Dermis microvascular lymphatic vessel endothelial cell (primary cell): ENCODE results near the gene CFAP141. TPM values are rescaled to one million over a fixed set of nuclear protein-coding genes. Genes with fewer than 3 reads are reported as not detected.
"Not testable (repeated sequence)": the region's sequence is repeated elsewhere in the genome, so short reads cannot be mapped to it uniquely, and the experiment has no call there.

ENCODE experiments used
- DNase-seq, 2 donors: peaks; one replicate each; pipeline versions ENCODE4 v3.0.0 to v3.0.0-alpha.2; 2010; ENCODE audit warnings: low read depth in 2 of 2
- total RNA-seq: library from RNA; depleted of rRNA; stranded (reverse); fragments of >200 nt; gene quantifications from 2 replicates; pipeline ENCODE4 v1.2.1, GENCODE V29; 2014

The CFAP141 gene
- total RNA-seq, 1 donor from 2014 or later, result not detected

DNA sequence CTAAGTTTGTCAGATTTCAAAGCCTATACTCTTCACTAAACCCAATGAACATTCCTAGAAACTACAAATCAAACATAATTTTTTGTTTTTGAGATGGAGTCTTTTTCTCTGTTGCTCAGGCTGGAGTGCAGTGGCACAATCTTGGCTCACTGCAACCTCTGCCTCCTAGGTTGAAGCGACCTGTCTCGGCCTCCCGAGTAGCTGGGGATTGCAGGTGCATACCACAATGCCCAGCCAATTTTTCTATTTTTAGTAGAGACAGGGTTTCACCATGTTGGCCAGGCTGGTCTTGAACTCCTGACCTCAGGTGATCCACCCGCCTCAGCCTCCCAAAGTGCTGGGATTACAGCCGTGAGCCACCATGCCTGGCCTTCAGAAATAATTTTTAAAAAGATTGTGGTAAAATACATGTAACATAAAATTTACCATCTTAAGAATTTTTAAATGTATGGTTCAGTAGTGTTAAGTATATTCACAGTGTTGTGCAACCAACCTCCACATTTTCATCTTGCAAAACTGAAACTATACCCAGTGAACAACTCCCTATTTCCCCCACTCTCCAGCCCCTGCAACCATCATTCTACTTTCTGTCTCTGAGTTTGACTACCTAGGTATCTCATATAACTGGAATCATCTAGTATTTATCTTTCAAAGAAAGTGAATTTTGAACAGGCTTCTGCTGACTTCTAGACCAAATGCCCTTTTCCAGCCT lies 2.7 kb upstream of the CFAP141 start:
- no peak for DNase-seq

DNA sequence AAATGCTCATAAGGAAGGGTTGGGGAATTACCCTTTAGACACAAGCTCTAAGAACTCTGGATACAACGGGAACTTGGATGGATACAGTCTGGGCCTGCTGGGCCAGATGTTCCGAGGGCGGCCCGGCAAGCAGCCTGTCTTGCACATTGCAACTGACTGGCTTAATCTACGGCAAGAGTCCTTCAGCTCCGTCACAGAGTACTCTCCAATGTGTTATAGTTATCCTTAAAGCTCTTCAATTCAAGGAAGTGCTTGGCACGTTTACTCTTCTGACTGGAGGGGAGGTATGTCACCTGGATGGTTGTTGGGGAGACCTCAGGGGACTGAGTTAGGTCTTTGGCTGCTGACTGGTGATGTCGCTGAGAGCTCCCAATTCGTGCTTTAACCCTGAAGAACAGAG lies 1.1 kb upstream of the CFAP141 start:
- DNase-seq, result no peak

DNA sequence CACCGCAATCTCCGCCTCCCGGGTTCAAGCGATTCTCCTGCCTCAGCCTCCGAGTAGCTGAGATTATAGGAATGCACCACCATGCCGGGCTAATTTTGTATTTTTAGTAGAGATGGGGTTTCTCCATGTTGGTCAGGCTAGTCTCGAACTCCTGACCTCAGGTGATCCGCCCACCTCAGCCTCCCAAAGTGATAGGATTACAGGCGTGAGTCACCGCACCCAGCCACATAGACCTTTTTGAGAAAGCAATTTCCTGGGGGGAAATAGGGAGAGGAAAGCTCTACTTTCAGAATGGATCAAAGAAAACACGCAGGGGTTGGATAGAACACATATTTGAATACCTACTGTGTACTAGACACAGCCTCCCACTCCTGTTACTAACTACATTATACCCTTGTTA lies 355 bp downstream of the CFAP141 start:
- DNase-seq, result not testable (repeated sequence)

DNA sequence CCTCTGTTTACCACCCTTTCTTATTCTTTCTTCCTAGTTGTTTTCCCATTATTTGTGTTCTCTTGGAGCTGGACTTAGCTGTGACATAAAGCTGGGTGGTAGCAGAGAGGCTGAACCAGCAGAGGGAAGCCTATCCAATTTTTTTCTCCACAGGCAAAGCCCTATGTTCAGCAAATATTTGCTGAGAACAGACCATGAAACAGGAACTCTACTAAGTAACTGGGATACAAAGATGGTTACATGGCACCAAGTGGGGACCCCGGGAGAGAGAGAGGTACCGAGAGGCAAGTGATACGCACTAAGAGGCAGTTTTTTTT lies 6.6 kb downstream of the CFAP141 start:
- DNase-seq, result no peak

DNA sequence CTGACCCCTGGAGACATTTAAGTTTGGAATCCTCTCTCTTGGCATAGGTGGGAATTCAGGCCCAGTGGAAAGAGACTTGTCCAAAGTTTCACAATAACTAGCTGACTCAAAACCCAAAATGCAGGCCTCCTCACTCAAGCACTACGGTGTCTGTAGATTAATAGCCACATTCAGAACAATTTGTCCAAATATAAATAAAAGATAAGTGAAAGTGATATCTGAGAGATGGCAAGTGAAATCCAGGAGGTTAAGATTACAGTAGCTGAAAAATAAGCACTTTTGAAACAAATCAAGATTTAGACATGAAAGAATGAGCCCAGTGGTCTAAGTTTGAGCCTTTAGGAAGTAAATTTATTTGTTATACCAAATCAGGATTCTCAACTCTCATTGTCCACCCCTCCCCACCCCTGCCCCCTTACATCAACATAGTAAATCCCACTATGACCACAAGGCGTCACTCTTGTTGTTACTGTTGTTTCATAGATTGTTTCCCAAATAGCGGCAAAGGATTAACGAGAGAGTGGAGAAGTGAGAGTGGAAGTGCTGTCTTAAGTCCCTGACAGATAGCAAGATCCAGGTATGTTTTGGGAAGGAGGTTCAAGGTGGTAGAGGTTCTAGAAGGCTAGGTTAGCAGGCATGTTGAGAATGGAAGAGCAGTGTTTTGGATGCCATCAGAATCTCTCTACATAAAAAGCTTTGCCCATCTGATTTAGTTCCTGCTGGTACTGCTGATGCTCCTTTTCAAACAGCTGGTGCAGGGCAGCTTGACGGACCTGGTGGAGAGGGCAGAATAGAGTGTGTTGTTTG lies 7.2 kb downstream of the CFAP141 start:
- DNase-seq, result peak; percentile 62 to 76

DNA sequence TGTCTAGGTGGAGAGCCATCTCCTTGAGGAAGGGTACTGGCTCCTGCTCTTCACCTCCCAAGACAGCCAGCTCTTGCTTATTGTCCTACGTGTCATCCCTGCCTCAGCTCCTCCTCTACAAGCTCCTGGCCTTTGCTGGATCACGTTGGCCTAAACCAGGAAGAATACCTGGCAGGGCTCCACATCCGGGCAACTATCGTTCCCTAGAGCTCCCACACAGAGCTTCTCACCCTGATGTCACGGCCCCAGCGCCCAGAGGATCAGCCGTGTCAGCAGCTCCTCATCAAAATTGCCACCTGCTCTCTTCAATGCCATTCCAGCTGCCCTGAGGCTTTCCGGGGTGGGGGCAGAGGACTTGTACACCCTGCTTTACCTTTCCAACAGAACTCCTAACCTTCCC lies 12.3 kb downstream of the CFAP141 start:
- DNase-seq, result peak; percentile 48 to 74

DNA sequence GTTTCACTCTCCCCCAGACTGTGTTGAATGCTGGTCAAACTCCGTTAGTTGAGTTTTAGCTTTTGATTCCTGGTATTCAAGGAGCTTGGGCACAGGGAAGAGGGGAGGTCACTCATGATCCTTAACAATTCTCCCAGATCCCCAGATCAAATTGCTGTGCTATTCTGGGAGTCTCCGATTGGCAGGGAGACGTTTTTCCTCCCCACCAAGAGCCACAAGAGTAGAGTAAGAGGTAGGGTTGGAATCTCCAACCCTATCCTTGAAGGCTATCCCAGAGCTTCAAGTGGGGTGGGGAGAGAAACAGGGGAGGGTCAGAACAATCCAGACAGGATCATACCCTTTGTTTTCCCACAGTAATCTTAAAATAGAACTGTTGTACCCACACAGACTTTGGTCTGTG lies 13.7 kb downstream of the CFAP141 start:
- no peak for DNase-seq

DNA sequence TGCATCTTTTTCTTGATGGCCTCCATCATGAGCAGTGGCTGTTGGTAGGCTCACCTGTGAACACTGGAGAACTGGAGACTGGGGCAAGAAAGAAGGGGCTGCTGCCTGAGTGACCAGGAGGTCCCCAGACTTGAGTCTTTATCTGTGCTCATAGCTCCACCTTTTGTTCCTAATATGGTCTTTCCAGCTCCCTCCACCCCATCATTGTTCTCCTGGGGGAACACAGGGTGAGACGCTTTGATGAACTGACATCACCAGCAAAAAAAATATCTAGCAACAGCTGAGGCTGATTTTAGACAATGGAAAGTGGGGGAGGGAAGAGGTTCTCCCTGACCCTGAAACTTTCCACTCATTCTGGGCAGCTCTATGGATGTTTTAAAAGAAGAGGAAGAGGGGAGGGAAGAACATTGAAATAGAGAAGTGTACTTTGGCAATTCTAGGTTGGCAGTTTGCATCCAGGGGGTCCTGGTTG lies 14.1 kb downstream of the CFAP141 start, which contains the start of gene TPM3:
TPM3 (minus strand) TSS at position 111 of the 472 bp plus-strand sequence; CDS start at position 29, 82 bp downstream.
- peak; percentile 87 to 88 for DNase-seq

DNA sequence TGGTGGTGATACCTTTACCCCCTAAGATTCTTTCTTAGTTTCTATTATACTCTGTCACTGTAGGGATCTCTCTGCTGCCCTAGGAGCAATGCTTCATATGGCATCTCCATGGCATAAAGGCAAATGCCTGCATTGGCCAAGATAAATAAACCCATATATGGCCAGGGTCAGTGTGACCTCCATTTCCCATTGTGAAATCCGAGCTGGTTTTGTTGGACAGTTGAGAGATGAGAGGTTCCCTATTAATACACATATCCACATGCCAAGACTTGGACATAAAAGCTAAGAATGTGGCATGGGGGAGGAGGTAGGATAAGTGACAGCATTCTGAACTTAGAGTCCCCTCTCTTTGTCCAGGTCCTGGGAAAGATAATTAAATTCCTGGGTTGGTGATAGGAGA lies 15.6 kb downstream of the CFAP141 start:
- peak; percentile 79 to 87 for DNase-seq

DNA sequence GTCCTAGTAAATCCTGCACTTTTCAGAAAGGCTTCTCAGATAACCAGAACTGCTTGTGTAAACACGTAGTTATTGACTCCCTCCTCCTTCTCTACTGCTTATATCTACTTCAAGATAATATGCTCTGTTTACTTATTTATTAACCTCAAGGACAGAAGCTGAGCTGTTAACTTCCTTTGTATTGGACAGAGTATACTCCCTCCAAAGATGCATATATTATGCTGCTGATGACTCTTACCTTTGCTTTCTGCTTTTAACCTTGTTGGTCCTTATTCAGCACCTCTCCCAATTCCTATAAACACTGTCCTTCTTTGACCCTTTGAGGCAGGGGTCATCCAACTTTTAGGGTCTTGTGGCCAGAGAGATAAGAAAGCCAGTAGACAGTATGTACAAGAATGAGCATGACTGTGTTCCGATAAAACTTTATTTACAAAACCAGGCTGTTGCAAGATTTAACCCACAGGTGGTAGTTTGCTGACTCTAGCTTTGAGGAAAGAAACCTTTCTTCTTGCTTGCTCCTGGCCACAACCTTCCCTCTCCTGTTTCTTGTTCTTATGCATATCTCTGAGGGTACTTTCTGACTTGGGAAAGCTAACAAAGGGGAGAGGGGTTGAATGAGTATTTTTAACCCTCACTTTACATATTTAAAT lies 19.2 kb downstream of the CFAP141 start:
- no peak for DNase-seq

DNA sequence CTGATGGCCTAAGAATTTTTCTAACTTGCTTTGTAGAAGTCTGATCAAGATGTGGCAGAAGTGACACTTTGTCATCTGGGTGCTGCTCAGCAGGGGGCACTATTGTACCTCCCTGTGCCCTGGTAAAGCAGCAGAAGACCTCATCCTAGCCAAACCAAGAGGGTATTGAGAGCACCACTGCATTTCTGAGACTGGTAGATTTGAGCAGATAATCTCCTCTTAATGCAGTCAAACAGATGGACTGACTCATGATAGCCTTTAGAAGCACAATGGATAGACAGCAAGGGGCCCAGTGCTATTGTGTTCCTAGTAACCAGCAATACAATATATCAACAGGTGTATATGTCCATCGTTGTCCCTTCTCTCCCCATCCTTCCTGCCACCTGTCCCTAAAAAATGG lies 20.0 kb downstream of the CFAP141 start:
- DNase-seq, result peak; percentile 65 to 84

DNA sequence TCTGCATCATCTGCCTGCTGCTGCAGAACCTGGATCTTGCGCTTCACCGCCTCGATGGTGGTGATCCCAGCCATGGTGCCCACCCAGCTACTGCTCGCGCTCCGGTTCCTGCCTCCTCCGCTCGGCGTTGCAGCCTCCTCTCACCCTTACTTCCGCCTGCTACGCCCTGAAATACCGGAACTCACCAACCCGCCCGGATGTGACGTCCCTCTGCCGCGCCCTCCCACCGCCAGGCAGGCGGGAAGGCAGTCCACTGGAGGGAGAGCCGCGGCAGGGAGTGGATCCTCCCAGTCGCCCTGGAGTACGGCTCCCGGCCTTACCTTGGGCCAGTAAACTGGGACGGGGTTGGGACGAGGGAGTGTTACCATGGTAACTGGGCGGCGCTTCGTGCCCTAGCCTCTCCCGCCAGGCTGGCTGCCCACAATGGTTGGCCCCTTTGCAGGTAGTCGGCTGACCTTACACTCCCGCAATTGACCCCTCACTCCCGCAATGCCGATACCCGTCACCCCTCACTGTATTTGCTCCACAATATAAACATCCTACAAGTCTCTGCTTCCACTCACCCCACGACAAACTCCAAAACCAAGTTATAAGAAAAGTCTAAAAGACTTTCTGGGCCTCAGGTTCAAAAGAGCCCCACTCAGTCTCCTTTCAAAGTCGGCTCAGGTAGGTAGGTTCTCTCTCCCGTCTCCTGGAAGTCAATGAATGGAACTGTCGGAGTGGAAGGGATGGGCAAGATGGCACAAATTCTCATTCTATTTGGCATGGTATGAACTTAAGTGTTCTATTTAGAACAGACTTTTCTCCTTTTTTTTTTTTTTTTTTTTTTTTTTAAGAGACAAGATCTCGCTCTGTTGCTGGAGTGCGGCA lies 22.9 kb downstream of the CFAP141 start:
- DNase-seq, result peak; percentile 91 to 97

DNA sequence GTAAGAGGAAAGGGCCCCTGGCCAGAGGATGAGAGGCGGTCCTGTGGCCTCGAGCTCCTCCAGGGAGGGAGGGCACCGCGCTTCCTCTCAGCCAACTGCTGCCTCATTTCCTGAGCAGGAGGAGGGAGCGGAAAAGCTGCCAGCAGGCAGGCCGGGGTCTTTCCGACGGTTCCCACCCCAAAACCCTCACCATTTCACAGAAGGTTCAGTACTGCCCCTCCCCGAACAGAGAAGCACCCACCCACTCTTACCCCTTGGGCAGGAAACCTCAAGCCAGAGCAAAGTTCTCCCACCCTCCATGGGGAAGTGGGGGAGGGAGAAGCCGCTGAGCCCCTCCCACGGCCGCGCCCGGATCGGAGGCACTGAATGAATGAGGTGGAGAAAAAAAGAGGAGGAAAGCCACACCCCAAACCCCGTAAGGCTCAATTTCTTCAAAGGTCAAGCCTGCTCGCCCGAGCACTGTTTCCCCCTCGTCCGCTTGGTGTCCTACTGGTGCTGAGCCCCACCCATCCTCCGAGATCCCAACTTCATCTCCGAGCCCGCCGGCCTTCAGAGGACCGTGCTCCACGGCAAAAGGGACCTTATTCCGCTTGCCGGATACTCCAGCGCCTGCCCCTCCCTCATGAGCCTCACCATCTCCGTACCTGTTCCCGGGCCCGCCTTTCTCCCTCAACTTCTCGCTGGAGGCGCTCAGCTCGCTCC lies 23.6 kb downstream of the CFAP141 start:
- peak; percentile 45 to 80 for DNase-seq

DNA sequence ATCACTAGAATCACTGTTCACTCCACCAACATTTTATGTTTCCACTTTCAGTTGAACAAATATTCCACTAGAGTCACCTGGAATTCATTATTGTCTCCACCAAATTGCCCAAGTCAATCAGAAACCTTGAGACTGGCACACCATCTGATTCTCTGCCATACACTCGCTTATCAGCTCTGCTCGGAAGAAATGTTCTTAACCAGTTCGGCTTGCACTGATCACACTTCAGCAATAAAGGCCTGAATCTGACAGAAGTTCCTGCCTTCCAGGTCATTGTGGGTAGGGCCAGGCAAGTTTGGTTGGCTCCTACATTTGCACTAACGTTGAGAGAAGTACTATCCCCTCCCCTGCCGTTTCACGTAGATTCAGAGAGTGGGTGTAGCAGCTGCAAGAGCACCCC lies 24.2 kb downstream of the CFAP141 start:
- DNase-seq, result no peak

DNA sequence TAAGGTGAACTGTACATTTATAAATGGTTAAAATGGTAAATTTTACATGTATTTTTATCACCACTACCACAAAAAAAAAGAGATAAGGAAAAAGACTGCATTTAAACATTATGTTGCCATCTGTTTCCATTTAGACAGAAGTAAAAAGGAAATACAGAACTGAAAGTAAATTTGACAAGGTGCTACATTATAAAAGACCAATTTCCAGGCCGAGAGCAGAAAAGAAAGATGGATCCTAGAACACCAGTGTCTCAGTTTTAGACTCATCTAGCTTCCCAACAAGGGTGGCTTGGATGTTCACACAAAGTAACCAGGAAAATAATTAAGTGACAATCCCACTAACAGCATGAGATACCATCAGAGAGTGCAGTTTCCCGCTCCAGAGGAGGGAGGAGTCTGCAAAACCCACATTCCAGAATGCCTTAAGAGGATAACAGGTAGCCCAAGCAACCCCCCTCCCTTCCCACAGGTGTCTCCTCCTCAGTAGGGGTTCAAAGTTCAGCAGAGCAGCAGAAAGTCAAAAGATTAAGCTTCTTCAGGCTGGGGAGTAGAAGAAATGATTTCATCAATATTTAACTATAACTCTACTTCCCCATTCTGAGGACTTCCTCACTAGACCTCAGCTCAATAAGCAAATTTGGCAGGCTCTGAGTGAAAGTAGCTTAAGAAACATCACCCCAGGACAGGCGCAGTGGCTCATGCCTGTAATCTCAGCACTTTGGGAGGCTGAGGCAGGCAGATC lies 26.0 kb downstream of the CFAP141 start:
- no peak for DNase-seq

DNA sequence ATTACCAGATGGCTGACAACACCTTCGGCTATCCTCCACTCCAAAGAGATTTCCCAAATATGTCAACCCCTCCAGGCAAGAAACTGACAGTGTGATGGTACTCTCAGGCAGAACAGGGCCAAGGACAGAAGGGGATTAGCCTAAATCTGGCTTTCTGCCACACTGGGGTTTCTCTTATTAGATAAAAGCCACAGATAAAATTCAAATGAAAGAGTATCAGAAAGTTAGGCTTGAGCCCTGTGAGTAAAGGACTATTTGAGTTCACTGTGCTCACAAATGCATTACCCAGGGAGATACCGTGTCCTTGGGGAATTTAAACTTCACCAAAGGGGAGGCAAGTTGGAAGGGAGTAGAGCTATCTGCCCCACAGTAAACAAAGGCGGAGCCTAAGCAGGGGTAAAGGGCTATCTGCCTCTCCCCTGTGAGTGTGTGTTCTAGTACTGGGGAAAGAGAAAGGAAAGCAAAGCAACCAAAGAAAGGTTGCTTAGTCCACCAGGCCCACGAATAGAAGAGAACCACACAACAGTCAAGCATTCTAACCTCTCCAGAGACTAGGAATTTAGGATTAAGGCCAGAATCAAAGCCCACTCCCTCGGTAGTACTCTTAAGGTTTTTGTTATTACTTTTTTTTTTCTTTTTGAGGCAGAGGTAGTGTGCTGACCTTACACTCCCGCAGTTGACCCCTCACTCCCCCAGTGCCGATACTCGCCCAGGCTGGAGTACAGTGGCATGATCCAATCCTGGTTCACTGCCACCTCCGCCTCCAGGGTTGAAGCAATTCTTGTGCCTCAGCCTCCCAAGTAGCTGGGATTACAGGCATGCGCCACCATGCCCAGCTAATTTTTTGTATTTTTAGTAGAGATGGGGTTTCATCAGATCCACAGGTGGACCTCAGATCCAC lies 27.0 kb downstream of the CFAP141 start:
- no peak for DNase-seq

DNA sequence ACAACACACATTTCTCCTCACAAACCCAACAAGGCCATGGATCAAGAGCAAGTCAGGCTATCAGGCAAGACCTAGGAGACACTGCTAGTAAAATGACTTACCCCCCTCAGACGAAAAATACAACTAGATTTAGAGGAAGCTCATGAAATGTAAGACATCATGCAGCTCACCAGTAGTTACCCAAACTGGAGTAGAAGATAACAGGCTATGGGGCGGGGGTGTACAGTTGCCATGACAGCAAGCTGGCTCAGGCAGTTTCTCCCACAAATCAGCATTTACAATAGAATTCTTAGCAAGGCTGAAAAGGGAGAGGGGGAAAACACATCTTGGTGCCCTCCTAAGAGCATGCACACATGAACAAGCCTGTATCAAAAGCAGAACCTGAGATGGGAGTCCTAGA lies 28.1 kb downstream of the CFAP141 start:
- no peak for DNase-seq

DNA sequence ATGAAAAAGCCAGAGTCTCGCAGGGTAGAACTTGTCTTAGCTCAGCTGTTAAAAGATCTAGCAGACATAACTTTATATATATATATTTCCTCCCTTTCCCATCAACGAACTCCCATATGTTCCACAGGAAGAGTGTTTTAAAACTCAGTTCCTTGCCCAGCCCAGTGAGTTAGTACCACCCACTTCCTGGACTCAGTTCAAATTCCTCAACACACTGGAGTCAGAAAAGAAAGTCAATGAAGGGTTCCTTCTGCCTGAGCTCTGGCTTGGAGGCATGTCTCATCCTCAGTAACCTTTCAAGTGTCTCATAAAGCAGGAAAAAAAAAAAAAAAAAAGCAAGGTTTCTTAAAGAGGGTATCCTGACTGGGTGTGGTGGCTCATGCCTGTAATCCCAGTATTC lies 29.8 kb downstream of the CFAP141 start:
- DNase-seq, result peak in 1 of 2 donors; percentile 74

DNA sequence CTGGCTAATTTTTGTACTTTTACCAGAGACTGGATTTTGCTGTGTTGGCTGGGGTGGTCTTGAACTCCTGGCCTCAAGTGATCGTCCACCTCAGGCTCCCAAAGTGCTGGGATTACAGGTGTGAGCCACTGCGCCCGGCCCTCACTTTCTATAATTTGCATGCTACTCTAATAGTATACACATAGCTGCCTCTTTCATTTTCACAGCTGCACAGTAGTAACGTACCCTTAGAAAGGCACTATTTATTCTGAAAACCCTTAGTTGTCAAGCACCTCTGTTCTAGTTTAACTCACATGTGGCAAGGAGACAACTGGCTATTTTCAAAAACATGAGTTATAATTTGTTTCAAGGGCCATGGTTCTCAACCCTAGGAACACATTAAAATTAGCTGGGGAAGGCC lies 31.5 kb downstream of the CFAP141 start:
- DNase-seq, result no peak
